ENCODE results near the gene PACSIN1. TPM values are rescaled to one million over a fixed set of nuclear protein-coding genes. Genes with fewer than 3 reads are reported as not detected.

Gene PACSIN1, protein sequence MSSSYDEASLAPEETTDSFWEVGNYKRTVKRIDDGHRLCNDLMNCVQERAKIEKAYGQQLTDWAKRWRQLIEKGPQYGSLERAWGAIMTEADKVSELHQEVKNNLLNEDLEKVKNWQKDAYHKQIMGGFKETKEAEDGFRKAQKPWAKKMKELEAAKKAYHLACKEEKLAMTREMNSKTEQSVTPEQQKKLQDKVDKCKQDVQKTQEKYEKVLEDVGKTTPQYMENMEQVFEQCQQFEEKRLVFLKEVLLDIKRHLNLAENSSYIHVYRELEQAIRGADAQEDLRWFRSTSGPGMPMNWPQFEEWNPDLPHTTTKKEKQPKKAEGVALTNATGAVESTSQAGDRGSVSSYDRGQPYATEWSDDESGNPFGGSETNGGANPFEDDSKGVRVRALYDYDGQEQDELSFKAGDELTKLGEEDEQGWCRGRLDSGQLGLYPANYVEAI
- total RNA-seq (2022; extraction: Qiagen RNA extraction), result 0.06 to 0.11 TPM (median 0.06 TPM) in 5 replicates

DNA sequence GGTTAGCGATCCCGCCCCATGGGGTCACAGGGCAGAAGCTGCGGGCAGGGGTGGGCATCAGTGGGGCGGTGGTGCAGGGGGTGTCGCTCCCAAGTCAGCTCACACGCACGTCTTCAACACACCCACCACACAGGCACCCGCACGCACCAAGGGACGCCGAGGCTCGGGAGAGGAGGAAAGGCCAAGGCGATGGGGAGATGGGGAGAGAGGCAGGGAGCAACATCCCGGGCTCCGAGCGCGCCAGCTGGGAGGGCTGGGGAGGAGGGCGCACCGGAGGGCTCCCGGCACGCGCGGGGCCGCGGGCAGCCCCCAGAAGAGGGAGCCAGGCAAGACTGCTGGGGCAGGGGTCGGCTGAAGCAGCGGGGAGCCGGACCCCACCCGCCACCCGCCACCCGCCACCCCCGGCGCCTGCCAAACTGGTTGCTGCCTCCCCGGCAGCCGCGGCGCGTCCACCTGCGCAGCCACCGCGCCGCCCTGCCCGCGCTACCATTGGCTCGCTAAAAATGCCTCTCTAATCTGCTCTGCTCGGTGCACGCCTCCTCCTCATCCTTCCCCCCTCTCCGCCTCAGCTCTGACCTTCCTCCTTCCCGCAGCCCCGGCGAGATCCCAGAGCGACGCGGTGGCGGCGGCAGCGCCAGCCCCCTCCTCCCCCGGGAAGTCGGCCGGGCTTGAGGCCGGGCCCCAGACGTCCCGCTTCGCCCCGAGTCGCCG, at the start of gene PACSIN1:
TSS of gene PACSIN1 (plus strand) at position 546 of the 711 bp plus-strand sequence. CDS start 60,230 bp downstream, outside the sequence.

DNA sequence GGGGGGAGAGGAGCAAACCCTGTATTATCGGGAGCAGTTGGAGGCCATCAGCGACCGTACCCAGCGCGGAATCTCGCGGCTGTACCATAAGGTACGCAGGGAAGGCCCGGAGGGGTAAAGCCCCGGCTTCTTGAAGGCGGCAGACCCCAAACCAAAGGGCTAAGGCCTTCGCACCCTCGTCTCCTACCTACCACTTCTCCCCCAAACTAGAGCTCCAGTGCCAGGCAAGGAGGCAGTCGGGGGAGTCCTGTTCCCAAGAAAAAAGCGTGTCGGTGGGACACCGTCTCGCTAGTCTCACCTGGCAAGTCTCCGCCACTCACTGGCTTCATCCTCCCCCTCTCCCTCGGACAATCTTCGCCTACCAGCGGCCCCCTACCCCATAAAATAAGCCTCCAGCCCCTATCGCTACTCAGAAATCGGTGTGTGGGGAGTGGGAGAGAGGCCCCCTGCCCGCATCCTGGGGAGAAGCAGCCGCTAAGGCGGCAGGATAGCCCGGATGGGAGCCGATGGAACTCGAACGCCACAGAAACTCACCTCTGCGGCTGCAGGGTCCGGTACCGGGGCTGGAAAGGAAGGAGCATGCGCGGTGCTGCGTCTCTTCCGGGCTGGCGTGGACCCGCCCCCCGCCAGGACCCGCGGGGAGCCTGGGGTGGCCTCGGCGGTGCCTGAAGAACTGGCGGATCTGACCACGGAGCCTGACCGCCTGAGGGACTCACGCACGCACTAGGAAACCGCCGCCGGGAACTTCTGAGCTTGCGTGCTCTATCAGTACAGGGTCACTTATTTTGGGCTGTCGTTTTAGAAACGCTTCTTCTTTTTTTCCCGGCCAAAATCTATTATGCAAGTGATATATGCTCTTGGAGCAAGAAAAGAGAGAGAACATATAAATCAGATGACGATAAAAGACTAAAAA, 40.1 kb upstream of the PACSIN1 start, which contains the start of gene RPS10:
TSS of gene RPS10 (minus strand) at position 572 of the 913 bp plus-strand sequence. CDS start 848 bp downstream, outside the sequence.

GRCh38 chr6:34556031-34556471, 90.2 kb downstream of the PACSIN1 start, which contains the start of gene SPDEF:
TSS of gene SPDEF (minus strand) at chr6:34556329. CDS start at chr6:34544455, 11,874 bp downstream.

Other genes with a start within 250 kb of the PACSIN1 start
- gene HMGA1, start 229.2 kb upstream of the PACSIN1 start, total RNA-seq (2022; extraction: Qiagen RNA extraction), result 388 to 628 TPM (median 525 TPM) in 5 replicates
- 16.3 to 21.8 TPM (median 21.1 TPM) in 5 replicates for gene SMIM29, start 217.1 kb upstream of the PACSIN1 start, total RNA-seq (2022; extraction: Qiagen RNA extraction)
- gene NUDT3, start 73.4 kb upstream of the PACSIN1 start, total RNA-seq (2022; extraction: Qiagen RNA extraction), result 7.1 to 8.6 TPM (median 7.8 TPM) in 5 replicates
- gene RPS10, start 40.0 kb upstream of the PACSIN1 start, total RNA-seq (2022; extraction: Qiagen RNA extraction), result 1,739 to 2,114 TPM (median 1,842 TPM) in 5 replicates
- gene SPDEF, start 90.3 kb downstream of the PACSIN1 start, total RNA-seq (2022; extraction: Qiagen RNA extraction), result 1.1 to 2.5 TPM (median 1.7 TPM) in 5 replicates
- gene ILRUN, start 230.7 kb downstream of the PACSIN1 start, total RNA-seq (2022; extraction: Qiagen RNA extraction), result 31.8 to 36.4 TPM (median 33.9 TPM) in 5 replicates